GM12878 (cell line): Measurements from ENCODE around the gene ITSN1. TPM values are rescaled to one million over a fixed set of nuclear protein-coding genes. Genes with fewer than 3 reads are reported as not detected.

ENCODE experiments used
- BRCA1 ChIP-seq: IDR thresholded peaks from 2 replicates; pipeline ENCODE4 v1.6.1; 2011; ENCODE audit warnings: low read depth, low read length, improper control_type of control experiment
- CHD1 ChIP-seq: IDR thresholded peaks from 2 replicates; pipeline ENCODE4 v1.6.1; 2012; ENCODE audit warnings: low read depth, low read length, improper control_type of control experiment
- CREM ChIP-seq: IDR thresholded peaks from 2 replicates; pipeline ENCODE4 v1.6.1; 2014; ENCODE audit warnings: antibody characterized with exemption, low read depth
- IKZF1 ChIP-seq: fragments of 450-650 bp; conservative IDR thresholded peaks from 2 replicates; pipeline ENCODE4 v1.6.1; 2017; ENCODE audit warnings: antibody characterized with exemption, mild to moderate bottlenecking
- IKZF2 ChIP-seq, 2 experiments: fragments of 450-650 bp; IDR thresholded peaks; 2 replicates each; pipeline ENCODE4 v1.6.1; 2017; ENCODE audit warnings: mild to moderate bottlenecking in 2 of 2, moderate library complexity in 2 of 2
- IRF4 ChIP-seq: IDR thresholded peaks from 2 replicates; pipeline ENCODE4 v1.6.1; 2011; ENCODE audit warnings: low read depth, low read length
- KAT2A ChIP-seq: conservative IDR thresholded peaks from 2 replicates; pipeline ENCODE4 v1.6.1; 2011; ENCODE audit warnings: low read depth, low read length; ENCODE audit not compliant: control insufficient read depth
- KLF5 ChIP-seq: fragments of 450-650 bp; IDR thresholded peaks from 2 replicates; pipeline ENCODE4 v1.6.1; 2014; ENCODE audit warnings: mild to moderate bottlenecking; ENCODE audit not compliant: partially characterized antibody
- MEF2B ChIP-seq: fragments of 450-650 bp; IDR thresholded peaks from 2 replicates; pipeline ENCODE4 v1.6.1; 2018; ENCODE audit warnings: mild to moderate bottlenecking, moderate library complexity; ENCODE audit not compliant: partially characterized antibody, poor library complexity, severe bottlenecking
- MYB ChIP-seq: fragments of 150-350 bp; IDR thresholded peaks from 2 replicates; pipeline ENCODE4 v1.6.1; 2014; ENCODE audit warnings: mild to moderate bottlenecking, low read depth, low read length, borderline replicate concordance
- NFIC ChIP-seq: IDR thresholded peaks from 2 replicates; pipeline ENCODE4 v1.6.1; 2012; ENCODE audit warnings: low read depth, mild to moderate bottlenecking, inconsistent platforms, low read length, moderate library complexity
- NFYB ChIP-seq: IDR thresholded peaks from 2 replicates; pipeline ENCODE4 v1.6.1; 2011; ENCODE audit warnings: low read depth, mild to moderate bottlenecking, low read length, improper control_type of control experiment, moderate library complexity; ENCODE audit not compliant: insufficient read depth
- NR2F1 ChIP-seq: fragments of 450-650 bp; conservative IDR thresholded peaks from 2 replicates; pipeline ENCODE4 v1.6.1; 2017; ENCODE audit warnings: mild to moderate bottlenecking
- POLR2AphosphoS2 ChIP-seq: IDR thresholded peaks from 2 replicates; pipeline ENCODE4 v1.6.1; 2011; ENCODE audit warnings: low read depth, mild to moderate bottlenecking, low read length, improper control_type of control experiment, moderate library complexity
- POLR2AphosphoS5 ChIP-seq: IDR thresholded peaks from 2 replicates; pipeline ENCODE4 v1.6.1; 2011; ENCODE audit warnings: mild to moderate bottlenecking, low read length, inconsistent platforms
- SREBF2 ChIP-seq: IDR thresholded peaks from 2 replicates; pipeline ENCODE4 v1.6.1; 2012; ENCODE audit warnings: mild to moderate bottlenecking, low read length
- SUZ12 ChIP-seq: fragments of 200-600 bp; sonication (generic); IDR thresholded peaks from one replicate; pipeline ENCODE4 v1.6.1; 2018; ENCODE audit warnings: antibody characterized with exemption, mild to moderate bottlenecking; ENCODE audit not compliant: unreplicated experiment
- TARDBP ChIP-seq: IDR thresholded peaks from 2 replicates; pipeline ENCODE4 v1.6.1; 2016; ENCODE audit warnings: borderline replicate concordance
- TCF7 ChIP-seq: IDR thresholded peaks from 2 replicates; pipeline ENCODE4 v1.6.1; 2014; ENCODE audit warnings: antibody characterized with exemption, borderline replicate concordance
- YBX1 ChIP-seq: fragments of 450-650 bp; IDR thresholded peaks from 2 replicates; pipeline ENCODE4 v1.6.1; 2016; ENCODE audit warnings: antibody characterized with exemption
- polyA plus RNA-seq, 11 experiments: library from polyadenylated mRNA; depleted of rRNA in 4 of 11; unstranded in 6 of 11; stranded (reverse) in 5 of 11; fragments of >200 nt; fragmentation: Nextera tagmentation in 4 of 11; fragmentation: Illumina TruSeq in 1 of 11; extraction: Ambion mirVana in 4 of 11; extraction: Trizol in 1 of 11; gene quantifications; 1 replicate in 1 of 11; 2 replicates in 10 of 11; pipeline versions ENCODE4 v1.2.1 to v1.2.3, GENCODE V29; 2011 to 2016; ENCODE audit warnings: inconsistent platforms in 2 of 11, missing spikeins in 2 of 11, low read depth in 1 of 11
- total RNA-seq, 4 experiments: library from RNA; depleted of rRNA in 3 of 4; stranded (reverse); fragments of >200 nt in 3 of 4; fragmentation: Illumina TruSeq in 1 of 4; extraction: Trizol in 1 of 4; gene quantifications; 2 replicates each; pipeline versions ENCODE4 v1.2.1 to v1.2.3, GENCODE V29; 2013 to 2021
- TF ChIP-seq, protein P1 (sequence below): fragments of 450-650 bp; formaldehyde crosslinking; IDR thresholded peaks from 2 replicates; pipeline ENCODE4 v1.4.0; 2022; ENCODE audit warnings: mild to moderate bottlenecking, moderate library complexity
- TF ChIP-seq, protein P2 (sequence below): fragments of 450-650 bp; IDR thresholded peaks from 2 replicates; pipeline ENCODE4 v1.6.1; 2017; ENCODE audit warnings: mild to moderate bottlenecking, moderate library complexity
- TF ChIP-seq, protein P3 (sequence below): IDR thresholded peaks from 2 replicates; pipeline ENCODE4 v1.6.1; 2012; ENCODE audit warnings: low read depth, low read length, improper control_type of control experiment

The ITSN1 gene
- total and polyA plus RNA-seq, 10 of the 15 experiments (the other 5 are each of a cell fraction or from before 2014, with no cell fraction given) = 0.89 to 10.6 (median 4.8) TPM

DNA sequence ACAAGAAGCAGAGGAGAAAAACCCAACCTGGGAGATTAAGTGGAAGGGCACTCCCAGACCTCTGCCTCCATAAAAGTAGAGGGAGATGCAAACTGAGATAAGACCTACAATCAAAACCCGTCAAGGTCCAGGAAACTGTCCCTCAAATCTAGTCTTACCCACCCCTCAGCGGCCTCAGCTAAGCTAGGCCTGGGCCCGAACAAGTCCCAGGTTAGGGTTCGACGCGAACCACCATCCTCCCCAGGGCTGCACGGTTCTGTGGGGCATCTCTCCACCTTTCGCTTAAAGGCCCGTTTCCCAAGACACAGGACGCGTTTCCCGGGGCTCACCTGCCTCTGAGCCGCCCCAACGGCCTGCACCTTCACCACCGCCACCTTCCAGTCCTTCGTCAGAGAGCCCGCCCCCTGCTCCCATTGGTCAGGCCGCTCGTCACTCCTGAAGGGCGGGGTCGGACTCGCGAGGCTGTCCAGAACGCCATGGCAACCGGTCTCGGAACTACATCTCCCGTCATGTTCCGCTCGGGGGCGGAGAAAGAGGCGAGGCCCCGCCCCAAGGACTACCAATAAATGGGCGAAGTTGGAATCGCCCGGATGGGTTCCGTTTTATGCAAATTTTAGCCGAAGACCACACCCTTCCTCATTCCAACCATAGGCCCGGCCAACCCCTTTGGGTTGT, 812 bp upstream of the ITSN1 start, which contains the start of gene CRYZL1 (continued):
- TF ChIP-seq, protein P1, sequence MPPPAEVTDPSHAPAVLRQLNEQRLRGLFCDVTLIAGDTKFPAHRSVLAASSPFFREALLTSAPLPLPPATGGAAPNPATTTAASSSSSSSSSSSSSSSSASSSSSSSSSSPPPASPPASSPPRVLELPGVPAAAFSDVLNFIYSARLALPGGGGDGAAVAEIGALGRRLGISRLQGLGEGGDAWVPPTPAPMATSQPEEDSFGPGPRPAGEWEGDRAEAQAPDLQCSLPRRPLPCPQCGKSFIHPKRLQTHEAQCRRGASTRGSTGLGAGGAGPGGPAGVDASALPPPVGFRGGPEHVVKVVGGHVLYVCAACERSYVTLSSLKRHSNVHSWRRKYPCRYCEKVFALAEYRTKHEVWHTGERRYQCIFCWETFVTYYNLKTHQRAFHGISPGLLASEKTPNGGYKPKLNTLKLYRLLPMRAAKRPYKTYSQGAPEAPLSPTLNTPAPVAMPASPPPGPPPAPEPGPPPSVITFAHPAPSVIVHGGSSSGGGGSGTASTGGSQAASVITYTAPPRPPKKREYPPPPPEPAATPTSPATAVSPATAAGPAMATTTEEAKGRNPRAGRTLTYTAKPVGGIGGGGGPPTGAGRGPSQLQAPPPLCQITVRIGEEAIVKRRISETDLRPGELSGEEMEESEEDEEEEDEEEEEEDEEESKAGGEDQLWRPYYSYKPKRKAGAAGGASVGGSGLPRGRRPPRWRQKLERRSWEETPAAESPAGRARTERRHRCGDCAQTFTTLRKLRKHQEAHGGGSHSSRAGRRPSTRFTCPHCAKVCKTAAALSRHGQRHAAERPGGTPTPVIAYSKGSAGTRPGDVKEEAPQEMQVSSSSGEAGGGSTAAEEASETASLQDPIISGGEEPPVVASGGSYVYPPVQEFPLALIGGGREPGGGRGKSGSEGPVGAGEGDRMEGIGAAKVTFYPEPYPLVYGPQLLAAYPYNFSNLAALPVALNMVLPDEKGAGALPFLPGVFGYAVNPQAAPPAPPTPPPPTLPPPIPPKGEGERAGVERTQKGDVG (CRISPR knock-in tag) = no peak
- TF ChIP-seq MEF2B (peak; percentile 50), CREM (peak; percentile 87), POLR2AphosphoS5 (peak; percentile 75), NFIC (no peak), MYB (peak; percentile 52; the same call in 1 of the 2 replicates), KLF5 (peak; percentile 44), TCF7 (no peak), POLR2AphosphoS2 (peak; percentile 48; the same call in 1 of the 2 replicates), IRF4 (0 out of 2 replicates have a peak, but pooled peaks have one; percentile 40), KAT2A (no peak), BRCA1 (0 out of 2 replicates have a peak, but pooled peaks have one; percentile 38), IKZF2 (IDR thresholded peaks at IDR 0.05) (no peak), CHD1 (0 out of 2 replicates have a peak, but pooled peaks have one; percentile 63), NFYB (peak; percentile 94), IKZF1 (peak; percentile 67; the same call in 1 of the 2 replicates), SREBF2 (no peak), YBX1 (no peak), TARDBP (peak; percentile 40; the same call in 1 of the 2 replicates), NR2F1 (no peak), SUZ12 (no peak)
- TF ChIP-seq, protein P2, sequence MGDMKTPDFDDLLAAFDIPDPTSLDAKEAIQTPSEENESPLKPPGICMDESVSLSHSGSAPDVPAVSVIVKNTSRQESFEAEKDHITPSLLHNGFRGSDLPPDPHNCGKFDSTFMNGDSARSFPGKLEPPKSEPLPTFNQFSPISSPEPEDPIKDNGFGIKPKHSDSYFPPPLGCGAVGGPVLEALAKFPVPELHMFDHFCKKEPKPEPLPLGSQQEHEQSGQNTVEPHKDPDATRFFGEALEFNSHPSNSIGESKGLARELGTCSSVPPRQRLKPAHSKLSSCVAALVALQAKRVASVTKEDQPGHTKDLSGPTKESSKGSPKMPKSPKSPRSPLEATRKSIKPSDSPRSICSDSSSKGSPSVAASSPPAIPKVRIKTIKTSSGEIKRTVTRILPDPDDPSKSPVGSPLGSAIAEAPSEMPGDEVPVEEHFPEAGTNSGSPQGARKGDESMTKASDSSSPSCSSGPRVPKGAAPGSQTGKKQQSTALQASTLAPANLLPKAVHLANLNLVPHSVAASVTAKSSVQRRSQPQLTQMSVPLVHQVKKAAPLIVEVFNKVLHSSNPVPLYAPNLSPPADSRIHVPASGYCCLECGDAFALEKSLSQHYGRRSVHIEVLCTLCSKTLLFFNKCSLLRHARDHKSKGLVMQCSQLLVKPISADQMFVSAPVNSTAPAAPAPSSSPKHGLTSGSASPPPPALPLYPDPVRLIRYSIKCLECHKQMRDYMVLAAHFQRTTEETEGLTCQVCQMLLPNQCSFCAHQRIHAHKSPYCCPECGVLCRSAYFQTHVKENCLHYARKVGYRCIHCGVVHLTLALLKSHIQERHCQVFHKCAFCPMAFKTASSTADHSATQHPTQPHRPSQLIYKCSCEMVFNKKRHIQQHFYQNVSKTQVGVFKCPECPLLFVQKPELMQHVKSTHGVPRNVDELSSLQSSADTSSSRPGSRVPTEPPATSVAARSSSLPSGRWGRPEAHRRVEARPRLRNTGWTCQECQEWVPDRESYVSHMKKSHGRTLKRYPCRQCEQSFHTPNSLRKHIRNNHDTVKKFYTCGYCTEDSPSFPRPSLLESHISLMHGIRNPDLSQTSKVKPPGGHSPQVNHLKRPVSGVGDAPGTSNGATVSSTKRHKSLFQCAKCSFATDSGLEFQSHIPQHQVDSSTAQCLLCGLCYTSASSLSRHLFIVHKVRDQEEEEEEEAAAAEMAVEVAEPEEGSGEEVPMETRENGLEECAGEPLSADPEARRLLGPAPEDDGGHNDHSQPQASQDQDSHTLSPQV = no peak
- TF ChIP-seq, protein P3, sequence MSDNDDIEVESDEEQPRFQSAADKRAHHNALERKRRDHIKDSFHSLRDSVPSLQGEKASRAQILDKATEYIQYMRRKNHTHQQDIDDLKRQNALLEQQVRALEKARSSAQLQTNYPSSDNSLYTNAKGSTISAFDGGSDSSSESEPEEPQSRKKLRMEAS = 0 out of 2 replicates have a peak, but pooled peaks have one; percentile 15
